NCI-H526 (cell line): ENCODE results near the gene MUC12.

Source experiments
- DNase-seq, 2 experiments: peaks; one replicate each; lab custom pipeline; 2025; lab: John Stamatoyannopoulos, UW

Gene MUC12

DNA sequence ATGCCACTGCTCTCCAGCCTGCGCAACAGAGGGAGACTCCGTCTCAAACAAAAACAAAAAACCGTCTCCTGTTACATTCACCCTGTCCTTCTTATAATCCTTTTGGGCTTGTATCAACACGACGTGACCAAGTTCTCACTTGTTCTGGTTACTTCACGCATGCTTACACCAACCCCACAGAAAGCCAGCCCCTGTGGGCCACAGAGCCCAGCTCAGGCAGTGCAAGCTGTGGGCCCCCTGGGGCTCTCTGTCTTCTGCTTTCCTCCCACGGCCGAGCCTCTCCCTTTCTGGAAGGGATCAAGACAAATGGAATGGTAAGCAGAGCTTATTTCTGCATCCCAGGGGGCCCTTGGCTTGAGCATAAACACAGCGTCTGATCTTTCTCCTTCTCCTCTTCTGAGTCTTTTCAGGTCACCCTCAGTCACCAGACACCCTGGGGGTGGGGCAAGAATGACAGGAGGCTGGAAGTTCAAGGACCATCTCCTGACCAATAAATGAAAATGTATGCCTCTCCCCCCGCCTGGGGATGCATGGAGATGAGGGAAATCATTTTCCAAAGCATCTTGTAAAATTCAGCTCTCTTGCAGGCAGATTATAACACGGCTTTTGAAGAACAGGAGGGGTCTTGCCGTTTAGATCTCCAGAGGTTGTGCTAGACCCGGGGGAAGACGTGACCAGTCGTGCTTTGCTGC lies 96.9 kb downstream of the MUC12 start:
- no peak for DNase-seq

GRCh38 chr7:101066833-101067177 lies 97.4 kb downstream of the MUC12 start:
- DNase-seq: no peak

DNA sequence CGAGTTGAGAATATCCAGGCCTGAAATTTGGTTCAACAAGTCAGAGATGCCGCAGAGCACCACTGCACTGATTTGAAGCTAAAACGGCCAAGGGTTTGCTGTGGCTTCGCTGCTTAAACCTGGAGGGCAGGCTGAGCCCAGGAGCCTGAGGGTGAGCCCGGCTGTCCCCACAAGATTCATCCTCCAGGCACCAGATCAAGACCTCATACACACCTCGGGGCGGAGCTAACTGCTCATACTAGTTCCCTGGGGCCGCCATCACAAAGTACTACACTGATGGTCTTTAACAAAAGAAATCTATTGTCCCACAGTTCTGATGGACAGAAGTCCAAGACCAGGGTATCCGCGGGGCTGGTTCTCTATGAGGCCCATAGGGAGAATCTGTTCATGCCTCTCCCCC lies 99.0 kb downstream of the MUC12 start:
- DNase-seq: no peak
